ENCODE results near the gene RASAL1.

GRCh38 chr12:113134521-113134951 is 1.0 kb downstream of the RASAL1 start:
- TF ChIP-seq, protein P1, sequence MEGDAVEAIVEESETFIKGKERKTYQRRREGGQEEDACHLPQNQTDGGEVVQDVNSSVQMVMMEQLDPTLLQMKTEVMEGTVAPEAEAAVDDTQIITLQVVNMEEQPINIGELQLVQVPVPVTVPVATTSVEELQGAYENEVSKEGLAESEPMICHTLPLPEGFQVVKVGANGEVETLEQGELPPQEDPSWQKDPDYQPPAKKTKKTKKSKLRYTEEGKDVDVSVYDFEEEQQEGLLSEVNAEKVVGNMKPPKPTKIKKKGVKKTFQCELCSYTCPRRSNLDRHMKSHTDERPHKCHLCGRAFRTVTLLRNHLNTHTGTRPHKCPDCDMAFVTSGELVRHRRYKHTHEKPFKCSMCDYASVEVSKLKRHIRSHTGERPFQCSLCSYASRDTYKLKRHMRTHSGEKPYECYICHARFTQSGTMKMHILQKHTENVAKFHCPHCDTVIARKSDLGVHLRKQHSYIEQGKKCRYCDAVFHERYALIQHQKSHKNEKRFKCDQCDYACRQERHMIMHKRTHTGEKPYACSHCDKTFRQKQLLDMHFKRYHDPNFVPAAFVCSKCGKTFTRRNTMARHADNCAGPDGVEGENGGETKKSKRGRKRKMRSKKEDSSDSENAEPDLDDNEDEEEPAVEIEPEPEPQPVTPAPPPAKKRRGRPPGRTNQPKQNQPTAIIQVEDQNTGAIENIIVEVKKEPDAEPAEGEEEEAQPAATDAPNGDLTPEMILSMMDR (IDR thresholded peaks at IDR 0.05), result no peak
- TF ChIP-seq GABPA (IDR thresholded peaks at IDR 0.05; ENCODE audit: low read depth) (no peak), CHD2 (IDR thresholded peaks at IDR 0.05; ENCODE audit: low read length, partially characterized antibody) (no peak), FOSL2 (IDR thresholded peaks at IDR 0.05; ENCODE audit: borderline replicate concordance, low read depth) (no peak), JUND (IDR thresholded peaks at IDR 0.05) (no peak), SIN3A (IDR thresholded peaks at IDR 0.05; ENCODE audit: borderline replicate concordance, low read depth, low read length) (no peak), EZH2phosphoT487 (IDR thresholded peaks at IDR 0.05; ENCODE audit: borderline replicate concordance, low read depth) (no peak), RAD21 (IDR thresholded peaks at IDR 0.05; ENCODE audit: low read length) (no peak), EP300 (IDR thresholded peaks at IDR 0.05; ENCODE audit: borderline replicate concordance in 1 of 2, low read depth in 1 of 2, low read length in 1 of 2) (no peak), POLR2AphosphoS5 (IDR thresholded peaks at IDR 0.05; ENCODE audit: low read depth, low read length) (no peak), ELF1 (IDR thresholded peaks at IDR 0.05) (no peak)
- TF ChIP-seq, protein P2, sequence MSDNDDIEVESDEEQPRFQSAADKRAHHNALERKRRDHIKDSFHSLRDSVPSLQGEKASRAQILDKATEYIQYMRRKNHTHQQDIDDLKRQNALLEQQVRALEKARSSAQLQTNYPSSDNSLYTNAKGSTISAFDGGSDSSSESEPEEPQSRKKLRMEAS (IDR thresholded peaks at IDR 0.05; ENCODE audit: low read depth), result no peak
